MM.1S (cell line): ENCODE measurements around the gene SF3B2.

Source experiments
- EZH2 ChIP-seq: fragments of 300-600 bp; sonication (generic); optimal IDR thresholded peaks from 2 replicates; pipeline ENCODE3; 2017; ENCODE audit warnings: low read depth, mild to moderate bottlenecking, antibody characterized with exemption, low read length, mixed read lengths
- TF ChIP-seq, protein P1 (sequence below): fragments of 300-600 bp; sonication (generic); IDR thresholded peaks from 2 replicates; pipeline ENCODE4 v1.5.1; 2016; ENCODE audit warnings: antibody characterized with exemption, low read length, mixed read lengths

DNA sequence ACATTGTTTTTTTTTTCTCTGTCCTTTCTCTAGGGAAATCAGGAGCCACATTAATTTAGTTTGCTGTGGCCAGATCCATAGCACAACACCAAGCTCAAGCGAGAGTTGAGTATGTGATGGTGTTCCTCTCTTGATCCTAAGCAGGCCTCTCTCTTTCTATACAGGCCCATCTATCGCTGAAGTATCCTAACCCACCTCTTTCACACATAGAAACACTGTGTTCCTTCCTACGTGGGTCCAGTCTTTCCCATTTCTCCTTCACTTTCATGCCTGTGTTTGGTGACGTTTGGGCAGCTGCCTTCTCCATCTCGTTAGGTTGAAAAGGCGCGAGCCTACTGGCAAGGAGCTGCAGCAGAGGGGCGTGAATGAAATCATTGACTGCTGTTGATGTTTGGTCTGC lies 20.4 kb downstream of the SF3B2 start:
- TF ChIP-seq, protein P1, sequence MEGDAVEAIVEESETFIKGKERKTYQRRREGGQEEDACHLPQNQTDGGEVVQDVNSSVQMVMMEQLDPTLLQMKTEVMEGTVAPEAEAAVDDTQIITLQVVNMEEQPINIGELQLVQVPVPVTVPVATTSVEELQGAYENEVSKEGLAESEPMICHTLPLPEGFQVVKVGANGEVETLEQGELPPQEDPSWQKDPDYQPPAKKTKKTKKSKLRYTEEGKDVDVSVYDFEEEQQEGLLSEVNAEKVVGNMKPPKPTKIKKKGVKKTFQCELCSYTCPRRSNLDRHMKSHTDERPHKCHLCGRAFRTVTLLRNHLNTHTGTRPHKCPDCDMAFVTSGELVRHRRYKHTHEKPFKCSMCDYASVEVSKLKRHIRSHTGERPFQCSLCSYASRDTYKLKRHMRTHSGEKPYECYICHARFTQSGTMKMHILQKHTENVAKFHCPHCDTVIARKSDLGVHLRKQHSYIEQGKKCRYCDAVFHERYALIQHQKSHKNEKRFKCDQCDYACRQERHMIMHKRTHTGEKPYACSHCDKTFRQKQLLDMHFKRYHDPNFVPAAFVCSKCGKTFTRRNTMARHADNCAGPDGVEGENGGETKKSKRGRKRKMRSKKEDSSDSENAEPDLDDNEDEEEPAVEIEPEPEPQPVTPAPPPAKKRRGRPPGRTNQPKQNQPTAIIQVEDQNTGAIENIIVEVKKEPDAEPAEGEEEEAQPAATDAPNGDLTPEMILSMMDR: no peak
- no peak for TF ChIP-seq EZH2
